Measurements from ENCODE around the gene LIPG. TPM values are rescaled to one million over a fixed set of nuclear protein-coding genes. Genes with fewer than 3 reads are reported as not detected.

Gene LIPG
- total and polyA plus RNA-seq, 9 of the 15 experiments (the other 6 are each of a cell fraction or from before 2014, with no cell fraction given), result 0.76 to 1.8 (median 1.3) TPM

DNA sequence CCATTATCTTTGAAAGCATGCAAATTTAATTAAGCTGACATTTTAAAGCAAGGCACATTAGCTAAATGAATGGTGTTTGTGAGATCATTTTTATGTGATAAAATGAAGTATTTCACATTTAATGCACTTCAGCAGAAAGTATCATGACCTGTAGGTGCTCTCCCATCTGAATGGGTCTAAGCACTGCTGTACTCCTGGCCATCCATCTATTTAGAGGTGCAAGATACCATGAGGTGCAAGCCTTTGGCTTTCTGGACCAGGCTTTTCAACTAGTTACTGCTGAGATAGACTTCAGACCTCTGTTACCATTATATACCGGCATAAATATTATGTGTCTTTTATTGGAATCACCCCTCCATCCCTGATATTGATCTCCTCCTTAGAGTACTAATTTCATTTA, 15.6 kb upstream of the LIPG start:
- no peaks in the 10 kb centered on the region for H3K9me1 ChIP-seq (ENCODE audit: control insufficient read depth, insufficient read depth, low read length)
- no peak overlapping the region for H3K27ac ChIP-seq (ENCODE audit: extremely low read depth, low read depth, low read length)
- in situ Hi-C loops (cut with MboI) (no loop called here), intact Hi-C loops (cut with micrococcal nuclease) (no loop called here)
- 38% methylated on average over 1 of the region's 1 CpG for WGBS (ENCODE audit: insufficient coverage, low coverage, missing lambda C conversion rate)
- H3K4me1 ChIP-seq (replicated peaks in 1 of 2; ENCODE audit: control insufficient read depth in 2 of 2, insufficient read depth in 2 of 2, low read length in 2 of 2), result no peaks in the 10 kb centered on the region
- BruUV-seq (replicated peaks), result no TSS peak
- no peak for DNase-seq (ENCODE audit: extremely low read depth in 1 of 4, low spot score in 3 of 4)
- ChIA-PET CTCF (ENCODE audit: low intra/inter-chr PET ratio) (no interaction called here), POLR2A (interaction anchor here (1.4 kb wide), 1 partner anchor 9 kb away, joined by 3 read pairs; no protein-coding TSS in a partner anchor)
- H2AFZ ChIP-seq (ENCODE audit: low read depth, low read length), result no peak overlapping the region
- no peaks in the 10 kb centered on the region for H3K9me3 ChIP-seq (replicated peaks; ENCODE audit: control insufficient read depth, insufficient read depth, low read depth, low read length)
- no peak for FAIRE-seq
- H3K27me3 ChIP-seq (ENCODE audit: control insufficient read depth in 2 of 2, insufficient read depth in 2 of 2, low read length in 2 of 2), result peaks cover 0 to 2% of the 10 kb centered on the region in 2 experiments; a peak in 1 of 5 replicates
- no peaks in the 10 kb centered on the region for H4K20me1 ChIP-seq (replicated peaks; ENCODE audit: control insufficient read depth, insufficient read depth, low read length)
- ATAC-seq, result no peak
- no peaks in the 10 kb centered on the region for H3K79me2 ChIP-seq (ENCODE audit: control insufficient read depth, insufficient read depth, low read length)
- no peak overlapping the region for H3K9ac ChIP-seq (ENCODE audit: insufficient read depth in 1 of 2, low read depth in 2 of 2, low read length in 2 of 2)
- H3K4me3 ChIP-seq, result no peak overlapping the region
- no peaks in the 10 kb centered on the region for H3K36me3 ChIP-seq (ENCODE audit: control insufficient read depth, insufficient read depth, low read length)
- H3K4me2 ChIP-seq (ENCODE audit: insufficient read depth, low read length), result no peak overlapping the region
- TF ChIP-seq SPI1 (IDR thresholded peaks at IDR 0.05; ENCODE audit: borderline replicate concordance, low read depth, low read length) (no peak), IFI16 (CRISPR knock-in tag; IDR thresholded peaks at IDR 0.05) (no peak), ZNF212 (CRISPR knock-in tag; IDR thresholded peaks at IDR 0.05) (no peak), CBX5 (IDR thresholded peaks at IDR 0.05; ENCODE audit: borderline replicate concordance, low read depth) (no peak), CEBPG (CRISPR knock-in tag; IDR thresholded peaks at IDR 0.05) (no peak), CEBPG (tag; conservative IDR thresholded peaks at IDR 0.05 in 1 of 2, IDR thresholded peaks at IDR 0.05 in 1 of 2) (no peak), ZNF253 (CRISPR knock-in tag; conservative IDR thresholded peaks at IDR 0.05) (no peak), ZNF316 (IDR thresholded peaks at IDR 0.05) (no peak), ZBED1 (IDR thresholded peaks at IDR 0.05) (no peak), RHOXF2B (CRISPR knock-in tag; conservative IDR thresholded peaks at IDR 0.05) (no peak), SAFB2 (IDR thresholded peaks at IDR 0.05; ENCODE audit: borderline replicate concordance, low read depth, low read length, severe bottlenecking) (no peak), NFATC3 (IDR thresholded peaks at IDR 0.05) (no peak), SMARCC2 (IDR thresholded peaks at IDR 0.05; ENCODE audit: low read depth) (no peak), TGIF2 (CRISPR knock-in tag; IDR thresholded peaks at IDR 0.05) (no peak)
- TF ChIP-seq, protein P1, sequence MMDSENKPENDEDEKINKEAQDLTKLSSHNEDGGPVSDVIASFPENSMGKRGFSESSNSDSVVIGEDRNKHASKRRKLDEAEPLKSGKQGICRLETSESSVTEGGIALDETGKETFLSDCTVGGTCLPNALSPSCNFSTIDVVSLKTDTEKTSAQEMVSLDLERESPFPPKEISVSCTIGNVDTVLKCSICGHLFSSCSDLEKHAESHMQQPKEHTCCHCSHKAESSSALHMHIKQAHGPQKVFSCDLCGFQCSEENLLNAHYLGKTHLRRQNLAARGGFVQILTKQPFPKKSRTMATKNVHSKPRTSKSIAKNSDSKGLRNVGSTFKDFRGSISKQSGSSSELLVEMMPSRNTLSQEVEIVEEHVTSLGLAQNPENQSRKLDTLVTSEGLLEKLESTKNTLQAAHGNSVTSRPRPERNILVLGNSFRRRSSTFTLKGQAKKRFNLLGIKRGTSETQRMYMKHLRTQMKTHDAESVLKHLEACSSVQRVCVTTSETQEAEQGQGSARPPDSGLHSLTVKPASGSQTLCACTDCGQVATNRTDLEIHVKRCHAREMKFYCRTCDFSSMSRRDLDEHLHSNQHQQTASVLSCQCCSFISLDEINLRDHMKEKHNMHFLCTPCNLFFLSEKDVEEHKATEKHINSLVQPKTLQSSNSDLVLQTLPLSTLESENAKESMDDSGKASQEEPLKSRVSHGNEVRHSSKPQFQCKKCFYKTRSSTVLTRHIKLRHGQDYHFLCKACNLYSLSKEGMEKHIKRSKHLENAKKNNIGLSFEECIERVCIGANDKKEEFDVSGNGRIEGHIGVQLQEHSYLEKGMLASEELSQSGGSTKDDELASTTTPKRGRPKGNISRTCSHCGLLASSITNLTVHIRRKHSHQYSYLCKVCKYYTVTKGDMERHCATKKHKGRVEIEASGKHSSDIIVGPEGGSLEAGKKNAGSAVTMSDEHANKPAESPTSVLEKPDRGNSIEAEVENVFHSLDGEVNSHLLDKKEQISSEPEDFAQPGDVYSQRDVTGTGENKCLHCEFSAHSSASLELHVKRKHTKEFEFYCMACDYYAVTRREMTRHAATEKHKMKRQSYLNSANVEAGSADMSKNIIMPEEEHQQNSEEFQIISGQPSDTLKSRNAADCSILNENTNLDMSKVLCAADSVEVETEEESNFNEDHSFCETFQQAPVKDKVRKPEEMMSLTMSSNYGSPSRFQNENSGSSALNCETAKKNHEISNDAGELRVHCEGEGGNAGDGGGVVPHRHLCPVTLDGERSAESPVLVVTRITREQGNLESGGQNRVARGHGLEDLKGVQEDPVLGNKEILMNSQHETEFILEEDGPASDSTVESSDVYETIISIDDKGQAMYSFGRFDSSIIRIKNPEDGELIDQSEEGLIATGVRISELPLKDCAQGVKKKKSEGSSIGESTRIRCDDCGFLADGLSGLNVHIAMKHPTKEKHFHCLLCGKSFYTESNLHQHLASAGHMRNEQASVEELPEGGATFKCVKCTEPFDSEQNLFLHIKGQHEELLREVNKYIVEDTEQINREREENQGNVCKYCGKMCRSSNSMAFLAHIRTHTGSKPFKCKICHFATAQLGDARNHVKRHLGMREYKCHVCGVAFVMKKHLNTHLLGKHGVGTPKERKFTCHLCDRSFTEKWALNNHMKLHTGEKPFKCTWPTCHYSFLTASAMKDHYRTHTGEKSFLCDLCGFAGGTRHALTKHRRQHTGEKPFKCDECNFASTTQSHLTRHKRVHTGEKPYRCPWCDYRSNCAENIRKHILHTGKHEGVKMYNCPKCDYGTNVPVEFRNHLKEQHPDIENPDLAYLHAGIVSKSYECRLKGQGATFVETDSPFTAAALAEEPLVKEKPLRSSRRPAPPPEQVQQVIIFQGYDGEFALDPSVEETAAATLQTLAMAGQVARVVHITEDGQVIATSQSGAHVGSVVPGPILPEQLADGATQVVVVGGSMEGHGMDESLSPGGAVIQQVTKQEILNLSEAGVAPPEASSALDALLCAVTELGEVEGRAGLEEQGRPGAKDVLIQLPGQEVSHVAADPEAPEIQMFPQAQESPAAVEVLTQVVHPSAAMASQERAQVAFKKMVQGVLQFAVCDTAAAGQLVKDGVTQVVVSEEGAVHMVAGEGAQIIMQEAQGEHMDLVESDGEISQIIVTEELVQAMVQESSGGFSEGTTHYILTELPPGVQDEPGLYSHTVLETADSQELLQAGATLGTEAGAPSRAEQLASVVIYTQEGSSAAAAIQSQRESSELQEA (IDR thresholded peaks at IDR 0.05; ENCODE audit: low read depth), result no peak
- TF ChIP-seq, protein P2, sequence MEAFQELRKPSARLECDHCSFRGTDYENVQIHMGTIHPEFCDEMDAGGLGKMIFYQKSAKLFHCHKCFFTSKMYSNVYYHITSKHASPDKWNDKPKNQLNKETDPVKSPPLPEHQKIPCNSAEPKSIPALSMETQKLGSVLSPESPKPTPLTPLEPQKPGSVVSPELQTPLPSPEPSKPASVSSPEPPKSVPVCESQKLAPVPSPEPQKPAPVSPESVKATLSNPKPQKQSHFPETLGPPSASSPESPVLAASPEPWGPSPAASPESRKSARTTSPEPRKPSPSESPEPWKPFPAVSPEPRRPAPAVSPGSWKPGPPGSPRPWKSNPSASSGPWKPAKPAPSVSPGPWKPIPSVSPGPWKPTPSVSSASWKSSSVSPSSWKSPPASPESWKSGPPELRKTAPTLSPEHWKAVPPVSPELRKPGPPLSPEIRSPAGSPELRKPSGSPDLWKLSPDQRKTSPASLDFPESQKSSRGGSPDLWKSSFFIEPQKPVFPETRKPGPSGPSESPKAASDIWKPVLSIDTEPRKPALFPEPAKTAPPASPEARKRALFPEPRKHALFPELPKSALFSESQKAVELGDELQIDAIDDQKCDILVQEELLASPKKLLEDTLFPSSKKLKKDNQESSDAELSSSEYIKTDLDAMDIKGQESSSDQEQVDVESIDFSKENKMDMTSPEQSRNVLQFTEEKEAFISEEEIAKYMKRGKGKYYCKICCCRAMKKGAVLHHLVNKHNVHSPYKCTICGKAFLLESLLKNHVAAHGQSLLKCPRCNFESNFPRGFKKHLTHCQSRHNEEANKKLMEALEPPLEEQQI (IDR thresholded peaks at IDR 0.05), result no peak

Measured in K562 (cell line).